ENCODE data around the gene IL4R. TPM values are rescaled to one million over a fixed set of nuclear protein-coding genes. Genes with fewer than 3 reads are reported as not detected.

Gene IL4R
- total RNA-seq, 1 experiment from 2014 or later, result 32.6 TPM

- no TSS peak for BruUV-seq (replicated peaks)
- Mint-ChIP-seq H3K4me3 (ENCODE audit: unreplicated experiment) (no peak overlapping the region), H3K27me3 (ENCODE audit: insufficient read depth, unreplicated experiment) (no peaks in the 10 kb centered on the region), H3K9me3 (ENCODE audit: unreplicated experiment) (no peaks in the 10 kb centered on the region), H3K27ac (ENCODE audit: unreplicated experiment) (no peak overlapping the region), H3K36me3 (ENCODE audit: insufficient read depth, unreplicated experiment) (peaks cover 12% of the 10 kb centered on the region), H3K4me1 (ENCODE audit: low read depth, unreplicated experiment) (no peaks in the 10 kb centered on the region)
- DNase-seq, result no peak
- CTCF ChIA-PET, result no interaction called here
- no peaks in the 10 kb centered on the region for H3K27me3 ChIP-seq (replicated peaks; ENCODE audit: control insufficient read depth, insufficient read depth, low read length)
- no peaks in the 10 kb centered on the region for H3K9me3 ChIP-seq
- H3K4me1 ChIP-seq, result no peaks in the 10 kb centered on the region
- intact Hi-C loops (cut with micrococcal nuclease; ENCODE audit: unreplicated experiment), result no loop called here
- no peak overlapping the region for H3K4me3 ChIP-seq (ENCODE audit: low read depth, low read length)
- peaks cover 2% of the 10 kb centered on the region for H3K36me3 ChIP-seq (ENCODE audit: control insufficient read depth, insufficient read depth, low read length)
- TF ChIP-seq CTCF (IDR thresholded peaks at IDR 0.05; ENCODE audit: insufficient read depth in 1 of 2, low read depth in 1 of 2, low read length in 1 of 2, severe bottlenecking in 1 of 2, unreplicated experiment in 1 of 2), result no peak
- POLR2A ChIA-PET, result no interaction called here
Measured at GRCh38 chr16:27334192-27334764, 20.5 kb downstream of the IL4R start.

GRCh38 chr16:27334838-27335237 is 21.1 kb downstream of the IL4R start:
- intact Hi-C loops (cut with micrococcal nuclease; ENCODE audit: unreplicated experiment), result no loop called here
- Mint-ChIP-seq H3K36me3 (ENCODE audit: insufficient read depth, unreplicated experiment) (peaks cover 12% of the 10 kb centered on the region), H3K27ac (ENCODE audit: unreplicated experiment) (no peak overlapping the region), H3K9me3 (ENCODE audit: unreplicated experiment) (no peaks in the 10 kb centered on the region), H3K27me3 (ENCODE audit: insufficient read depth, unreplicated experiment) (no peaks in the 10 kb centered on the region), H3K4me3 (ENCODE audit: unreplicated experiment) (no peak overlapping the region), H3K4me1 (ENCODE audit: low read depth, unreplicated experiment) (no peaks in the 10 kb centered on the region)
- H3K4me3 ChIP-seq (ENCODE audit: low read depth, low read length), result no peak overlapping the region
- no peaks in the 10 kb centered on the region for H3K27me3 ChIP-seq (replicated peaks; ENCODE audit: control insufficient read depth, insufficient read depth, low read length)
- CTCF ChIA-PET, result no interaction called here
- DNase-seq, result no peak
- no peak for TF ChIP-seq CTCF (IDR thresholded peaks at IDR 0.05; ENCODE audit: insufficient read depth in 1 of 2, low read depth in 1 of 2, low read length in 1 of 2, severe bottlenecking in 1 of 2, unreplicated experiment in 1 of 2)
- no peaks in the 10 kb centered on the region for H3K4me1 ChIP-seq
- POLR2A ChIA-PET, result no interaction called here
- peaks cover 2% of the 10 kb centered on the region for H3K36me3 ChIP-seq (ENCODE audit: control insufficient read depth, insufficient read depth, low read length)
- H3K9me3 ChIP-seq, result no peaks in the 10 kb centered on the region
- no TSS peak for BruUV-seq (replicated peaks)

GRCh38 chr16:27335349-27336053 is 21.7 kb downstream of the IL4R start:
- intact Hi-C loops (cut with micrococcal nuclease; ENCODE audit: unreplicated experiment), result no loop called here
- H3K27ac Mint-ChIP-seq (ENCODE audit: unreplicated experiment), result no peak overlapping the region
- POLR2A ChIA-PET, result no interaction called here
- H3K4me1 Mint-ChIP-seq (ENCODE audit: low read depth, unreplicated experiment), result no peaks in the 10 kb centered on the region
- Histone ChIP-seq H3K27me3 (replicated peaks; ENCODE audit: control insufficient read depth, insufficient read depth, low read length) (no peaks in the 10 kb centered on the region), H3K4me3 (ENCODE audit: low read depth, low read length) (no peak overlapping the region), H3K4me1 (no peaks in the 10 kb centered on the region), H3K36me3 (ENCODE audit: control insufficient read depth, insufficient read depth, low read length) (peaks cover 2% of the 10 kb centered on the region), H3K9me3 (no peaks in the 10 kb centered on the region)
- H3K9me3 Mint-ChIP-seq (ENCODE audit: unreplicated experiment), result no peaks in the 10 kb centered on the region
- TF ChIP-seq CTCF (IDR thresholded peaks at IDR 0.05; ENCODE audit: insufficient read depth in 1 of 2, low read depth in 1 of 2, low read length in 1 of 2, severe bottlenecking in 1 of 2, unreplicated experiment in 1 of 2), result no peak
- CTCF ChIA-PET, result no interaction called here
- H3K27me3 Mint-ChIP-seq (ENCODE audit: insufficient read depth, unreplicated experiment), result no peaks in the 10 kb centered on the region
- BruUV-seq (replicated peaks), result no TSS peak
- DNase-seq, result no peak
- peaks cover 12% of the 10 kb centered on the region for H3K36me3 Mint-ChIP-seq (ENCODE audit: insufficient read depth, unreplicated experiment)
- no peak overlapping the region for H3K4me3 Mint-ChIP-seq (ENCODE audit: unreplicated experiment)

All from Caco-2 (cell line).